WTC11 (cell line): Measurements from ENCODE around the gene LYST.

Experiments used
- ATF6 ChIP-seq: sonication (generic); formaldehyde crosslinking; IDR thresholded peaks from 2 replicates; pipeline ENCODE4 v1.8.1; 2023; ENCODE audit warnings: mild to moderate bottlenecking, missing genetic modification reagents
- CTCF ChIP-seq: fragments of 200-600 bp; IDR thresholded peaks from 2 replicates; pipeline ENCODE4 v1.8.0; 2022; ENCODE audit warnings: antibody characterized with exemption
- NR3C1 ChIP-seq: sonication (generic); formaldehyde crosslinking; conservative IDR thresholded peaks from 2 replicates; pipeline ENCODE4 v1.8.1; 2023; ENCODE audit warnings: low read depth, mild to moderate bottlenecking, missing genetic modification reagents
- RELA ChIP-seq: sonication (generic); formaldehyde crosslinking; IDR thresholded peaks from 2 replicates; pipeline ENCODE4 v1.8.1; 2022; ENCODE audit warnings: missing genetic modification reagents, mild to moderate bottlenecking, borderline replicate concordance
- SMAD3 ChIP-seq: sonication (generic); formaldehyde crosslinking; IDR thresholded peaks from 2 replicates; pipeline ENCODE4 v1.8.0; 2022; ENCODE audit warnings: missing genetic modification reagents, mild to moderate bottlenecking, borderline replicate concordance
- SP1 ChIP-seq: sonication (generic); formaldehyde crosslinking; conservative IDR thresholded peaks from 2 replicates; pipeline ENCODE4 v1.8.1; 2022; ENCODE audit warnings: missing genetic modification reagents
- TEAD4 ChIP-seq: sonication (generic); formaldehyde crosslinking; IDR thresholded peaks from 2 replicates; pipeline ENCODE4 v1.8.0; 2022; ENCODE audit warnings: mild to moderate bottlenecking, missing genetic modification reagents
- USF2 ChIP-seq: sonication (generic); formaldehyde crosslinking; IDR thresholded peaks from 2 replicates; pipeline ENCODE4 v1.8.1; 2023; ENCODE audit warnings: mild to moderate bottlenecking, missing genetic modification reagents, moderate library complexity
- ZBTB43 ChIP-seq: sonication (generic); formaldehyde crosslinking; IDR thresholded peaks from 2 replicates; pipeline ENCODE4 v1.8.1; 2023; ENCODE audit warnings: mild to moderate bottlenecking, missing genetic modification reagents

- TF ChIP-seq SMAD3 (CRISPR knock-in tag) = no peak
- no peak for TF ChIP-seq CTCF
- TF ChIP-seq NR3C1 (CRISPR knock-in tag) = no peak
- no peak for TF ChIP-seq ATF6
- TF ChIP-seq SP1 (CRISPR knock-in tag) = no peak
- TF ChIP-seq RELA = no peak
- no peak for TF ChIP-seq USF2 (CRISPR knock-in tag)
- TF ChIP-seq TEAD4 (CRISPR knock-in tag) = no peak
- no peak for TF ChIP-seq ZBTB43 (CRISPR knock-in tag)
These were observed 194.7 kb downstream of the LYST start for GRCh38 chr1:235671992-235672391.
